Suppressor macrophage (primary cell): ENCODE results near the gene ZNF446.
"Not testable (repeated sequence)": the region's sequence is repeated elsewhere in the genome, so short reads cannot be mapped to it uniquely, and the experiment has no call there.

Experiments used
- DNase-seq, 4 experiments: peaks; one replicate each; pipeline ENCODE4 v3.0.0-alpha.2; 2020 to 2022

Gene ZNF446

GRCh38 chr19:58507602-58508223 lies 31.6 kb downstream of the ZNF446 start:
- DNase-seq: not testable (repeated sequence)

GRCh38 chr19:58509731-58510083 lies 33.6 kb downstream of the ZNF446 start:
- DNase-seq: no peak

GRCh38 chr19:58510084-58510862 lies 34.1 kb downstream of the ZNF446 start:
- no peak for DNase-seq

DNA sequence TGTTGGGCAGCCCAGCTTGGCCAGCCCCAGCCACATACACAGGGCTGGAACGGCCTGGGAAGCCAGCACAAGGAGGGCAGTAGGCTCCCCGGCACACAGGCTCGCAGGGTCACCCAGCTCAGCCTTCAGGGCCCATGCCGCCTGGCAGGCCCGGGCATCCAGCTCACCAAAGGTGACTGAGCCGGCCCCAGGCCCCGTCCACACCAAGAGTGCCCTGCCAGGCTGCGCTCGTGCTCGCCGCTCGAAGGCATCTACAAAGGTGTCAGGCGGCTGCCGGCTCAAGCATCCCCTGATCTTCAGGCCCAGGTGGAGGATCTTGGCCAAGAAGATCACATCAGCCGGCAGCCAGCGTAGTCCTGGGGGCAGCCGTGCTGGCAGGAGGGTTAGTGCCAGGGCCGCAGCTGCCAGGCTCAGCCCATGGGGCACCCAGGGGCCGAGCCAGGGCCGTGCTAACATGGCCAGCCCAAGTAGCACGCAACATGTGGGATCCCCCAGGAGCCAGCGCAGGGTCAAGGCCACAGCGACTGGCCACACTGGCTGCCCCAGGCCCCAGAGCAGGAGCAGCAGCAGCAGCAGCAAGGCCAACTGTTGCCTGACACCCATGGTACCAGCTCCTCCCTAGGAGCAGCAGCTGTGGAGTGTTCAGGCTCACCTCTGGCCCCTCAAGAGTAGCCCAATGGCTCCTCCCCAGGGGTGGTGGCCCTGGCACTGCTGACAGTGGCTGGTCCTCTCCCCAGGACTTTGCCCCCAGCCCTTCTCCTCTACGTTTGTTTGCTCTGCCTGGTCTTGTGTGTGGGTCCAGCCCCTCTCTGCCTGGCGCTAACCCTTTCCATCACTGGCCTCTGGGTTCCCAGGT lies 35.4 kb downstream of the ZNF446 start, which contains the start of gene SLC27A5:
Gene SLC27A5 (minus strand): TSS at position 640 of the 856 bp plus-strand sequence. CDS start 37 bp downstream, at position 603.
- DNase-seq: no peak

DNA sequence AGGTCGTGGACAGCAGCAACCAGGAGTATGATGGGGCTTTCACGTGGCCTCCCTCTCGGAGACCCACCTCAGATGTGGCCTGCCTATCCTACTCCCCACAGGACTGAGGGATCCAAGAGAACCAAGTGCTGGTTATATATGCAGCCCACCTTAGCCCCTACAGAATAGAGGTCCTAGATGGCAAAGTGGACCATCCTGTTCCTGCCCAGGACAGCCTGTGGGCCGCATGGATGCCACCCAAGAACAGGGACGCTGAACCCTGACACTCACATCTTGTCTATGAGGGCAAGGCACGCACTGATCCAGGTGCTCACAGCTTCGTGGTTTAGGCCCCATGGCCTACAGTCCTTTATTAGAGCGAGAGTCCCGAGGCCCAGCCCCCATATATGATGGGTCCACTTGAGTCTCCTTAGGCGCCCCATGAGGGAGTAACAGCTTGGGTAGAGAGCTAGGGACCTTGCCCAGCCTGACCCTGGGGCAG lies 37.1 kb downstream of the ZNF446 start:
- no peak for DNase-seq

- DNase-seq: peak; percentile 96 to 99 (median 98)
These were observed 37.8 kb downstream of the ZNF446 start for GRCh38 chr19:58513694-58514563.

GRCh38 chr19:58514564-58515022 lies 38.4 kb downstream of the ZNF446 start:
- DNase-seq: no peak

DNA sequence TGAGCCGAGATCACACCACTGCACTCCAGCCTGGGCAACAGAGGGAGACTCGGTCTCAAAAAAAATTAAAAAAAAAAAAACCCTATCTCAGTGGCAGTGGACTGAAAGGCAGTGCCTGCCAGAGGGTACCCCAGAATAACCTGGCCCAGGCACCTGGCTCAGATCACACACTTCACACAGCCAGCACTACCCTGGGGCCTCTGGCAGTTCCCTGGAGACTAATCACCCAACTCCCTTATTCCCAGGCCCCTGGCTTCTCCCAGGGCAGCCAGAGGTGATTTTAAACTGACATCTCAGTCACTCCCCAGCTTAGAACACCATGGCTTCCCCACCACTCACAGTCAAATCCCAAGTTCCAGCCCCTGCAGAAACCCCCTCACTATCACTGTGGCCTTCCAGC lies 39.1 kb downstream of the ZNF446 start:
- no peak for DNase-seq

DNA sequence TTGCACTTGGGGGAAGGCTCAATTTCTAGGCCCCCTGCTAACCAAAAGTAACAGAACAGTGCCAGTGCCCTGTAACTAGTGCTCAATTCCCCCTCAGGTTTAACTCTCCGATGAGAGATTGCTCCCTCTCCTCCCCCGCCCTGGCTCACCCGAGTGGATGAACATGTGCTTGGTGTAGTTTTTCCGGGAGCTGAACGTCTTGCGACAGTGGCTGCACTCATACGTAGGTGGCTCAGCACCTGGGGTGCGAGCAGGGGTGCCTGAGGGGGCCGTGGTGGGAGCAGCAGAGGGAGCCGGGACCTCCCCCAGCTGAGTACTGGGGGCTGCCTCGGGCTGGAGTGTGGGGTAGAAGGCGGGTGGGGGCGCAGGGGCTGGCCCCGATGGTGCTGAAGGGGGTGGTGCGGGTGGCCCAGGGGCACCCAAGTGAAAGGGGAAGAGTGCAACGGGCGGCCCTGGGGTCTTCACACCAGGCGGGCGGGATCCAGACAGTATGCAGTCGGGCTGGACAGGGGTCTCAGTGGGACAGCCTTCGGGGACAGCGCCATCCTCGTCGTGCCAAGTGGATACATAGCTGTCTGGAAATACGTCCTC lies 40.2 kb downstream of the ZNF446 start:
- DNase-seq: no peak

- DNase-seq: no peak
These were observed 41.0 kb downstream of the ZNF446 start for GRCh38 chr19:58516964-58517833.

DNA sequence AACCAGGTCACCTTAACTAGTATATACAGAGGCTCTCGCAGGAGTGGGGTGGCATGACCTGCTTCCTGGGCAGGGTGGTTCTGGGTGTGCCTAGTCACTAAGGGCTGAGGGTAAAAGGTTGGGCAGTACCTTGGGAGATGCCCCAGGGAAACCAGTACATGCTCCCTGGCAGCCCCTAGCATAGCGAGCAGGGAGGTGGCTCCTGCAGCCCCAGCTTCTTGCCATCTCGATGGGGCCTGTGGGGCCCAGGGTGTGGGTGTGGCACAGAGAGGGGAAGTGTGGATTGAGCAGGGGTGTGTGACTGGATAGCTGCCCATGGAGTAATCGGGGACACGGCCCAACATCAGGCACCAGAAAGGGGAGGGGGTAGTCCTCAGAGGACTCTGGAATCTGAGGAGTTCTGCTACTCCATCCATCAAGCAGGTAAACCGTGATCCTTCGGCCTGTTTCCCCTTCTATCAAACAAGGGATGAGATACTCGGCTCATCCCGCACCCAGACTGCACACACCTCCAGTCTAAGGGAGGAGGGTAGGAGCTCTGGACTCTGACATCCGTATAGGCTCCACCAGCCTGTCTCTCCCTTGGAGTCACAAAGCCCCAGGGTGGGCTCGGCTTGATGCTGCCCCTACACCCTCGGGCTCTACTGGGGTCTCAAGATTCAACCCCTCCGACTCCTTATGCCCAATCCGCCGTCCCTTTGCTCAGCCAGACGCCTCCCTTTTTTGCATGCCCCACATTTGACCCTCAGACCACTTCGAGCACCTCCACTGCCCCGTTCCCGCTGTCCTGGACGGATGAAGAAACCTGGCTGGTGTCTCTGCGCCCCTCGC lies 42.3 kb downstream of the ZNF446 start:
- peak; percentile 35 to 72 (median 66) for DNase-seq

GRCh38 chr19:58519087-58519354 lies 42.9 kb downstream of the ZNF446 start:
- DNase-seq: peak; percentile 62 to 83 (median 75)

- DNase-seq: peak; percentile 94 to 97 (median 96)
These were observed 43.5 kb downstream of the ZNF446 start, which contains the start of gene ZBTB45 for GRCh38 chr19:58519355-58520256. TSS of gene ZBTB45 (minus strand) at chr19:58519810. CDS start at chr19:58517673, 2,137 bp downstream.

DNA sequence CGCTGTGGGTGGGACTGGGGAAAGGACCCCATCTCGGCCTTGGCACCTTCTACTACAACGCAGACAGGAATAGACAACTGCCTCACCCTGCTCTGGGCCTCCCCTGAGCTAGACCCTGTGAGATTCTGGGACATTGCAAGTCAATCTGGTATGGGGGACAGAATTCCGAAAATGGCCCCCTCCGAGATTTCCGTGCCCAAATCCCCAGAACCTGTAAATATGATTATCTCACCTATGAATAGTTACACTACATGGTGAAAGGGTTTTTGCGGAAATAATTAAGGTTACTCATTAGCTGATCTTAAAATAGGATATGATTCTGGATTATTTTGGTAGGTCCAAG lies 44.1 kb downstream of the ZNF446 start:
- no peak for DNase-seq

GRCh38 chr19:58521651-58522050 lies 45.5 kb downstream of the ZNF446 start:
- peak; percentile 37 to 64 (median 58) for DNase-seq

GRCh38 chr19:58522709-58523108 lies 46.6 kb downstream of the ZNF446 start:
- no peak for DNase-seq

DNA sequence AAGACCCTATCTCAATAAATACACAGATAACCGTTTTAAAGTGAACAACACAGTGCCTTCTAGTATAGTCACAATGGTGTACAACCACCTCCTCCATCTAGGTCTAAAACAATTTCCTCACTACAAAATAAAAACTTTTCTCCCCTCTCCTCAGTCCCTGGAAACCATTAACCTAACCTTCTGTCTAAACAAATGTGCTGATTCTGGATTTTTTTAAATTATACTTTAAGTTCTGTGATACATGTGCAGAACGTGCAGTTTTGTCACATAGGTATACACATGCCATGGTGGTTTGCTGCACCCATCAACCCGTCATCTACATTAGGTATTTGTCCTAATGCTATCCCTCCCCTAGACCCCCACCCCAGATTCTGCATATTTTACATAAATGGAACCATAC lies 53.3 kb downstream of the ZNF446 start:
- DNase-seq: no peak
